Measurements from ENCODE around the gene UNC79.

The UNC79 gene

GRCh38 chr14:93543766-93544165, 113.0 kb downstream of the UNC79 start:
- no peak overlapping the region for H3K27ac ChIP-seq (ENCODE audit: low read depth, low read length, severe bottlenecking)
- no peak overlapping the region for H3K4me3 ChIP-seq (ENCODE audit: extremely low read depth, insufficient read depth, low read length, poor library complexity, severe bottlenecking)

GRCh38 chr14:93544212-93544611, 113.5 kb downstream of the UNC79 start:
- Histone ChIP-seq H3K27ac (ENCODE audit: low read depth, low read length, severe bottlenecking) (no peak overlapping the region), H3K4me3 (ENCODE audit: extremely low read depth, insufficient read depth, low read length, poor library complexity, severe bottlenecking) (no peak overlapping the region)
- 67% methylated on average over 1 of the region's 3 CpGs for WGBS, 2 experiments (ENCODE audit: insufficient coverage in 2 of 2)

More at GRCh38 chr14:93543766-93544165, 113.0 kb downstream of the UNC79 start:
- Histone ChIP-seq H3K4me1 (ENCODE audit: control insufficient read depth, insufficient read depth, low read length, poor library complexity, severe bottlenecking) (peaks cover 15% of the 10 kb centered on the region), H3K9me3 (ENCODE audit: control insufficient read depth, low read length) (no peaks in the 10 kb centered on the region), H3K36me3 (ENCODE audit: control insufficient read depth, insufficient read depth, low read length) (no peaks in the 10 kb centered on the region)

GRCh38 chr14:93546642-93547041, 115.9 kb downstream of the UNC79 start:
- WGBS, 2 experiments (ENCODE audit: insufficient coverage in 2 of 2), result no CpG with 5 or more reads among the region's 1 CpG
- Histone ChIP-seq H3K9me3 (ENCODE audit: control insufficient read depth, low read length) (no peaks in the 10 kb centered on the region), H3K4me3 (ENCODE audit: extremely low read depth, insufficient read depth, low read length, poor library complexity, severe bottlenecking) (no peak overlapping the region), H3K27ac (ENCODE audit: low read depth, low read length, severe bottlenecking) (no peak overlapping the region), H3K4me1 (ENCODE audit: control insufficient read depth, insufficient read depth, low read length, poor library complexity, severe bottlenecking) (peaks cover 15% of the 10 kb centered on the region), H3K36me3 (ENCODE audit: control insufficient read depth, insufficient read depth, low read length) (no peaks in the 10 kb centered on the region)

More at GRCh38 chr14:93544212-93544611, 113.5 kb downstream of the UNC79 start:
- H3K9me3 ChIP-seq (ENCODE audit: control insufficient read depth, low read length), result no peaks in the 10 kb centered on the region
- H3K36me3 ChIP-seq (ENCODE audit: control insufficient read depth, insufficient read depth, low read length), result no peaks in the 10 kb centered on the region
- peaks cover 15% of the 10 kb centered on the region for H3K4me1 ChIP-seq (ENCODE audit: control insufficient read depth, insufficient read depth, low read length, poor library complexity, severe bottlenecking)

GRCh38 chr14:93548102-93548843, 117.5 kb downstream of the UNC79 start:
- Histone ChIP-seq H3K9me3 (ENCODE audit: control insufficient read depth, low read length) (no peaks in the 10 kb centered on the region), H3K27ac (ENCODE audit: low read depth, low read length, severe bottlenecking) (peak overlapping the region; percentile 44), H3K36me3 (ENCODE audit: control insufficient read depth, insufficient read depth, low read length) (no peaks in the 10 kb centered on the region), H3K4me3 (ENCODE audit: extremely low read depth, insufficient read depth, low read length, poor library complexity, severe bottlenecking) (no peak overlapping the region), H3K4me1 (ENCODE audit: control insufficient read depth, insufficient read depth, low read length, poor library complexity, severe bottlenecking) (peaks cover 15% of the 10 kb centered on the region)
- 86% methylated on average over 1 of the region's 3 CpGs; no CpG with 5 or more reads in 1 of the 2 experiments for WGBS, 2 experiments (ENCODE audit: insufficient coverage in 2 of 2)

- H3K4me1 ChIP-seq (ENCODE audit: control insufficient read depth, insufficient read depth, low read length, poor library complexity, severe bottlenecking), result peaks cover 15% of the 10 kb centered on the region
- no peak overlapping the region for H3K27ac ChIP-seq (ENCODE audit: low read depth, low read length, severe bottlenecking)
- H3K9me3 ChIP-seq (ENCODE audit: control insufficient read depth, low read length), result no peaks in the 10 kb centered on the region
- no peak overlapping the region for H3K4me3 ChIP-seq (ENCODE audit: extremely low read depth, insufficient read depth, low read length, poor library complexity, severe bottlenecking)
- no peaks in the 10 kb centered on the region for H3K36me3 ChIP-seq (ENCODE audit: control insufficient read depth, insufficient read depth, low read length)
Measured at GRCh38 chr14:93549595-93549994, 118.9 kb downstream of the UNC79 start.

- WGBS, 2 experiments (ENCODE audit: insufficient coverage in 2 of 2), result 81 to 94% methylated on average over 7 of the region's 9 CpGs
- Histone ChIP-seq H3K27ac (ENCODE audit: low read depth, low read length, severe bottlenecking) (no peak overlapping the region), H3K36me3 (ENCODE audit: control insufficient read depth, insufficient read depth, low read length) (no peaks in the 10 kb centered on the region), H3K4me3 (ENCODE audit: extremely low read depth, insufficient read depth, low read length, poor library complexity, severe bottlenecking) (no peak overlapping the region), H3K4me1 (ENCODE audit: control insufficient read depth, insufficient read depth, low read length, poor library complexity, severe bottlenecking) (peaks cover 6% of the 10 kb centered on the region), H3K9me3 (ENCODE audit: control insufficient read depth, low read length) (no peaks in the 10 kb centered on the region)
Measured at GRCh38 chr14:93564918-93565317, 134.2 kb downstream of the UNC79 start.

GRCh38 chr14:93566065-93566693, 135.4 kb downstream of the UNC79 start:
- no peaks in the 10 kb centered on the region for H3K9me3 ChIP-seq (ENCODE audit: control insufficient read depth, low read length)
- H3K27ac ChIP-seq (ENCODE audit: low read depth, low read length, severe bottlenecking), result no peak overlapping the region
- WGBS, 2 experiments (ENCODE audit: insufficient coverage in 2 of 2), result 88 to 95% methylated on average over 7 to 9 of the region's 10 CpGs
- no peak overlapping the region for H3K4me3 ChIP-seq (ENCODE audit: extremely low read depth, insufficient read depth, low read length, poor library complexity, severe bottlenecking)
- no peaks in the 10 kb centered on the region for H3K36me3 ChIP-seq (ENCODE audit: control insufficient read depth, insufficient read depth, low read length)
- H3K4me1 ChIP-seq (ENCODE audit: control insufficient read depth, insufficient read depth, low read length, poor library complexity, severe bottlenecking), result peaks cover 6% of the 10 kb centered on the region

- H3K4me1 ChIP-seq (ENCODE audit: control insufficient read depth, insufficient read depth, low read length, poor library complexity, severe bottlenecking), result no peaks in the 10 kb centered on the region
- 89 to 91% methylated on average over 4 of the region's 5 CpGs for WGBS, 2 experiments (ENCODE audit: insufficient coverage in 2 of 2)
- no peaks in the 10 kb centered on the region for H3K9me3 ChIP-seq (ENCODE audit: control insufficient read depth, low read length)
- H3K36me3 ChIP-seq (ENCODE audit: control insufficient read depth, insufficient read depth, low read length), result no peaks in the 10 kb centered on the region
- H3K4me3 ChIP-seq (ENCODE audit: extremely low read depth, insufficient read depth, low read length, poor library complexity, severe bottlenecking), result no peak overlapping the region
- H3K27ac ChIP-seq (ENCODE audit: low read depth, low read length, severe bottlenecking), result no peak overlapping the region
Measured at GRCh38 chr14:93571275-93571674, 140.5 kb downstream of the UNC79 start.

GRCh38 chr14:93579178-93579577, 148.4 kb downstream of the UNC79 start:
- H3K36me3 ChIP-seq (ENCODE audit: control insufficient read depth, insufficient read depth, low read length), result no peaks in the 10 kb centered on the region
- 100% methylated on average over 1 of the region's 3 CpGs; no CpG with 5 or more reads in 1 of the 2 experiments for WGBS, 2 experiments (ENCODE audit: insufficient coverage in 2 of 2)
- H3K4me1 ChIP-seq (ENCODE audit: control insufficient read depth, insufficient read depth, low read length, poor library complexity, severe bottlenecking), result no peaks in the 10 kb centered on the region
- H3K27ac ChIP-seq (ENCODE audit: low read depth, low read length, severe bottlenecking), result no peak overlapping the region
- H3K4me3 ChIP-seq (ENCODE audit: extremely low read depth, insufficient read depth, low read length, poor library complexity, severe bottlenecking), result no peak overlapping the region
- H3K9me3 ChIP-seq (ENCODE audit: control insufficient read depth, low read length), result no peaks in the 10 kb centered on the region

GRCh38 chr14:93582516-93582915, 151.8 kb downstream of the UNC79 start:
- H3K27ac ChIP-seq (ENCODE audit: low read depth, low read length, severe bottlenecking), result no peak overlapping the region
- no peaks in the 10 kb centered on the region for H3K9me3 ChIP-seq (ENCODE audit: control insufficient read depth, low read length)
- 91 to 92% methylated on average over 9 of the region's 10 CpGs for WGBS, 2 experiments (ENCODE audit: insufficient coverage in 2 of 2)
- no peaks in the 10 kb centered on the region for H3K36me3 ChIP-seq (ENCODE audit: control insufficient read depth, insufficient read depth, low read length)
- H3K4me3 ChIP-seq (ENCODE audit: extremely low read depth, insufficient read depth, low read length, poor library complexity, severe bottlenecking), result no peak overlapping the region
- H3K4me1 ChIP-seq (ENCODE audit: control insufficient read depth, insufficient read depth, low read length, poor library complexity, severe bottlenecking), result no peaks in the 10 kb centered on the region

GRCh38 chr14:93587330-93587729, 156.6 kb downstream of the UNC79 start:
- Histone ChIP-seq H3K9me3 (ENCODE audit: control insufficient read depth, low read length) (no peaks in the 10 kb centered on the region), H3K4me1 (ENCODE audit: control insufficient read depth, insufficient read depth, low read length, poor library complexity, severe bottlenecking) (no peaks in the 10 kb centered on the region), H3K36me3 (ENCODE audit: control insufficient read depth, insufficient read depth, low read length) (no peaks in the 10 kb centered on the region), H3K4me3 (ENCODE audit: extremely low read depth, insufficient read depth, low read length, poor library complexity, severe bottlenecking) (no peak overlapping the region), H3K27ac (ENCODE audit: low read depth, low read length, severe bottlenecking) (no peak overlapping the region)
- 100% methylated on average over 1 of the region's 3 CpGs for WGBS, 2 experiments (ENCODE audit: insufficient coverage in 2 of 2)
